GM18520 (cell line): Measurements from ENCODE around the gene C3orf38.
"Not testable (repeated sequence)": the region's sequence is repeated elsewhere in the genome, so short reads cannot be mapped to it uniquely, and the experiment has no call there.

Experiments
- ATAC-seq: cut with Tn5 transposase; IDR thresholded peaks from one replicate; pipeline ENCODE4 v1.9.1; 2021; ENCODE audit not compliant: unreplicated experiment

The C3orf38 gene

DNA sequence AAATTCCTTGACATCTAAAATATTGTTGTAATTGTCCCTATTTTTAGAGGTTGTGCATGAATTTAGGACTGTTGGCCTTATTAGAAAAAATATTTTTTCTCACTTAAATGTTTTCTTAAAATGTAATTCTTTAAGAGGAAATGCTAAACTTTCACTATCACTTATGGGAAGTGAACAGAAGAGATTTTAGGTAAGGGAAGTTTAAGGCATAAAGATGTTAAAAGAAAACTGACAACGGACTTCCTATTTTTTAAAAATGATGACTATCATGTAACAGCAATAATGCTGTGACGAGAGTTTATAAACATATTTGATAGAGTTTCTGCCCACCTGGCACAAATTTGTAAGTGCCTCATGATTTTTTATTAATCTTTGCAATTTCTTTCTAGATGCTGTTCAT, 3.1 kb downstream of the C3orf38 start:
- no peak for ATAC-seq

DNA sequence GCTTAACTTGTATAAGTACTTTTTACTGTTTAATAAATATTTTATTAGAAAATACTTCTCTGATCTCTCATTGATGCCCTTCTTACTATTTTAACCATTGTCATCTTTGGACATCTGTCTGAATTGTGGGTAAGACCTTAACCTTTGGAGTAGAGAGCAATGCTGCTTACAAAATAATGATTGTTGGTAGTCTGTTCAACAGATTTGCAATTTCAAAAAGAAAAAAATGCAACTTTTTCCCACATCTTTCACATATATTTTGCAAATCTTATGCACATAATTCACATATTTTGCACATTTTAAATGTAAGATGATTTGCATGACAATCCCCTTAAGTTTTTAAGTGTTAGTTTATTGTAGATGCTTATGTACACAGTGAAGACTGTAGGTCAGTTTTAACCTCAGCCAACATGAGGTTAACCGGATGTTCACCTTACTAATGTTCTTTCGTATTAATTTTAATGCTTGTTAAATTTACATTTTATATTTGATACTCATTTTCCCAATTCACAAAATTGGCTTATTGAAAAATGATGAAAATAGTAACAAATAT, 16.7 kb downstream of the C3orf38 start:
- ATAC-seq = no peak

DNA sequence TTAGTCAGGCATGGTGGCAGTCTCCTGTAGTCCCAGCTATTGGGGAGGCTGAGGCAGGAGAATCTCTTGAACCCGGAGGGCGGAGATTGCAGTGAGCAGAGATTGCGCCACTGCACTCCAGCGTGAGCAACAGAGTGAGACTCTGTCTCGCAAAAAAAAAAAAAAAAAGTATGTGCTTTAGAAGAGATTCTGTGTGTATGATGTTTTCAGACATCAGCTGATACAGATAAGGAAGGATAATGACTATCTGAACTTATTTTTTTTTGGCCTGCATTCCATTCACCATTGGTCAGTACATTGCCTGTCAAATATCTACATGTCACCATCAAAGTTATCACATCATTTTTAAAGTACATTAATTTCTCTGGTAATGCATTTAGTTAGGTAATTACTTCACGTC, 17.4 kb downstream of the C3orf38 start:
- ATAC-seq = no peak

DNA sequence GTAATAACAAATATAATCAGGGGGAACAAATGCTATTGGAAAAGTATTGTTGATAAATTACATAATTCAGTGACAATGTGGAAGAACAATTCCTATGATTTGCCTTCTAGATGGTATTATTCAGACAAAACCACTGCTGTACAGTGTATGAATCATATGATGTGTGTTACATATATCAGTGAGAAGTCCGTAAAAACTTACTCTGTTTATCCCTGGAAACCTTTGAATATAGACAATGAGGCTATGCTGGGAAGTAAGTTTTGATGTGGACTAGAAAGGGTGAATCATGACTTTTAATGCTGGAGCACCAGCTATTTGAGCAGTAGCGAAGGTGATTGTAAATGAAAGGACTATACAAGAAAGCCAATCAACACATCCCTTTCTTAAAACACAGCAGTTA, 17.9 kb downstream of the C3orf38 start:
- no peak for ATAC-seq

DNA sequence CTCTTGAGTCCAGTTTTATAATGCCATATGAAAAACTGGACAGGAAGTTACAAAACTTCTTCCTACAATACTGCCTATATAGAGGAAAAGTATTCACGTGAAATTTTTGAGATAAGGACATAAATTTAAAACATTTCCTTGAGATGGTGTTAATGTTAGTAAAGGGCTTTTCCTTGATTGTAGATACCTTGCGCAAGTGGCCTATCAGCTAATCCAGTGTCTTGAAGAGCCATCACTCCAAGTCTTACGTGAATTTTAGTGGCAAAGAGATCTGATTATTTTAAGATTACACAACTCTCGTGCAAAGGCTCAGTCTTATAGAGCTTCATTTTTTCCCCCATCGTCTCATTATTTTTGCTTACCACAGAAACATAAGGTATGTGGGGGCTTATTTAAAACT, 18.4 kb downstream of the C3orf38 start:
- no peak for ATAC-seq

DNA sequence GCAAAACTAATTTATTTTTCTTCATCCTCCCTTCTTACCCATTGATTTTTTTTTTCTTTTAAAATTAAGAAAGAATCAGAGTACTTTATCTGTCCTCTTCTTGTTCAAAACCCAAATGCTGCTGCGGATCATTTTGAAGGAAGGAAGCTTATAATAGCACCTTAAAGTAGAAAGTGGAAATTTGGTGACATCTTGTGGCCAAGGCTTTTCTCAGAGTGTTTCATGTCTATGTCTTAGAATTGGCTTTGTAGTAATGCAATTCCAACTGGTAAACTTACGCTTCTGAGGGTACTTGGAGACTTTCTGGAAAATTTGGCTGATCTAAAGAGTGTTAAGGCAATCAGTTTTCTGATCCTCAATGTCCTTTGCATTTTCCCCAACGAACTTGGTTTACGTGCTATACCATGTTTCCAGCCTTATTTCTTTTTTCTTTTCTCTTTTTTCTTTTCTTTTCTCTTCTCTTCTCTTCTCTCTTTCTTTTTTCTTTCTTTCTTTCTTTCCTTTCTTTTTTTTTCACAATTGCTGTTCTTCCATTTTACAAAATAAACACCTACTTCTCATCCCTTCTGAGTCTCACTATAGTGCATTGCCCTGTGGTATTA, 30.7 kb downstream of the C3orf38 start:
- ATAC-seq = peak; percentile 72

DNA sequence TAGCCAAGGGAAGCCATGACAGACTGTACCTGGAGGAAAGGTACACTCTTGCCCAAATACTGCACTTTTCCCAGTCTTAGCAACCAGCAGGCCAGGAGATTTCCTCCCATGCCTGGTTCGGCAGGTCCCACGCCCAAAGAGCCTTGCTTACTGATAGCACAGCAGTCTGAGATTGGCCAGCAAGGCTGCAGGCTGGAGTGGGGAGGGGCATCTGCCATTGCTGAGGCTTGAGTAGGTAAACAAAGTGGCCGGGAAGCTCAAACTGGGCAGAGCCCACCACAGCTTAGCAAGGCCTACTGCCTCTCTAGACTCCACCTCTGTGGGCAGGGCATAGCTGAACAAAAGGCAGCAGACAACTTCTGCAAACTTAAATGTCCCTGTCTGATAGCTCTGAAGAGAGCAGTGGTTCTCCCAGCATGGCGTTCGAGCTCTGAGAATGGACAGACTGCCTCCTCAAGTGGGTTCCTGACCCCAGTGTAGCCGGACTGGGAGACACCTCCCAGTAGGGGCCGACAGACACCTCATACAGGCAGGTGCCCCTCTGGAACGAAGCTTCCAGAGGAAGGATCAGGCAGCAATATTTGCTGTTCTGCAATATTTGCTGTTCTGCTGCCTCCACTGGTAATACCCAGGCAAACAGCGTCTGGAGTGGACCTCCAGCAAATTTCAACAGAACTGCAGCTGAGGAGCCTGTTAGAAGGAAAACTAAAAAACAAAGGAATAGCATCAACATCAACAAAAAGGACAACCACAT, 32.6 kb downstream of the C3orf38 start:
- not testable (repeated sequence) for ATAC-seq

DNA sequence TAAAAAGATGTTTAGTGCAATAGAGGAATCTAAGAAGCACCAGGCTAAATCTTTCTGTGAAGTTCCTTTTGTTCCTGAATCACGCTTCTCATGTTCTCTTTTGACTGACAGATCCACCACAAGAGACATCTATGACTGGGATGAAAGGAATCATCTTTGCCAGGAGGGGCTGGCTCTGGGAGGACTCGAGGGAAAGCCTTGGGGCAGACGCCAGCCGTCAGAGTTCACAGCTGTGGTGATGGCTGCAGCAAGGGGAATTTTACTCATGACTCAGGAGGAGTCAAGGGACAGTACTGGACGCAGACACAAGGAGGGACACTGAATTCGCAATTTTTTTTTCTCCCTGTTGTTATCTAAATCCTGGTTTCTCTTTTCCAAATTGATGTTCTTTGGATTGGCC, 38.7 kb downstream of the C3orf38 start:
- no peak for ATAC-seq

DNA sequence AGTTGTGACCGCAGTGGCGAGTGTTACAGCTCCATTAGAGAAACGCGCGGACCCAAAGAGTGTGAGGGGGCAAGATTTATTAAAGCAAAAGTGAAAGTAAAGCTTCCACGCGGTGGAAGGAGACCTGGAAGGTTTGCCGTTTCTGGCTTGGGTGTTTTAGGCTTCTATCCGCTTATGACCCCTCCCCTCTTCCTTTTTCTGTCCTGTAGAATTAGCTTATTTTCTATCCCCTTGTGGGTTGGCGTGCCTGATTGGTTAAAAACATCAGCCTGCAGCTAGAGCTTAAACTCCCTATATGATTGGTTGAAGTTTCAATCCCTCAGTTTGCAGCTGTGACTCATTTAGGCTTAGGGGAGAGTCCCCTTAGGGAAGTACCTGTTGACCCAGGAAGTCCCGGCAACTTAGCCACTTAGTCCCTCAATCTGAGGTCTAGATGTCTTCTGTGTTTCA, 39.6 kb downstream of the C3orf38 start:
- peak; percentile 93 for ATAC-seq

DNA sequence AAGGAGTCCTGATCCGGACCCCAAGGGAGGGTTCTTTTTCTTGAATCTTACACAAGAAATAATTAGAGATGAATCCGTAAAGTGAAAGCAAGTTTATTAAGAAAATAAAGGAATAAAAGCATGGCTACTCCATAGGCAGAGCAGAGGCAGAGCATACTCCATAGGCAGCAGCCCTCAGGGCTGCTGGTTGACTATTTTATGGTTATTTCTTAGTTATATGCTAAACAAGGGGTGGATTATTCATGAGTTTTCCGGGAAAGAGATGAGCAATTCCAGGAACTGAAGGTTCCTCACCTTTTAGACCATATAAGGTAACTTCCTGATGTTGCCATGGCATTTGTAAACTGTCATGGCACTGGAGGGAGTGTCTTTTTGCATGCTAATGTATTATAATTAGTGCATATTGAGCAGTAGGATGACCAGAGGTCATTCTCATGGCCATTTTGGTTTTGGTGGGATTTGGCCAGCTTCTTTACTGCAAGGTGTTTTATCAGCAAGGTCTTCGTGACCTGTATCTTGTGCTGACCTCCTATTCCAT, 42.2 kb downstream of the C3orf38 start:
- ATAC-seq = no peak

DNA sequence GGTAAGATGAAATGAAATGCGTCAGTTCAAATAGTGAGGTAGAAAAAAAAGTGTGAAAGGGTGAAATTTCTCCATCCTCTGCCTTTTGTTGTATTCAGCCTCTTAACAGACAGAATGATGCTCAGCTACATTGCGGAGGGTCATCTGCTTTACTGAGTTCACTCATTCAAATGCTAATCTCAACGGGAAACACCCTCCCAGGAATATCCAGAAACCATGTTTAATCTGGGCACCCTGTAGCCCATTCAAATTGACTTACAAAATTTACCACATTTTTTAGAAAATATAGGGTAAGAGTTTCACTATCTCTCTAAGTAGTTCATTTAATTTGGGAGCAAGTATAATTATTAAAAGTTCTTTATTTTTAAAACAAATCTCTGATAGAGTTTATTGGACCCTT, 42.9 kb downstream of the C3orf38 start:
- ATAC-seq = no peak

DNA sequence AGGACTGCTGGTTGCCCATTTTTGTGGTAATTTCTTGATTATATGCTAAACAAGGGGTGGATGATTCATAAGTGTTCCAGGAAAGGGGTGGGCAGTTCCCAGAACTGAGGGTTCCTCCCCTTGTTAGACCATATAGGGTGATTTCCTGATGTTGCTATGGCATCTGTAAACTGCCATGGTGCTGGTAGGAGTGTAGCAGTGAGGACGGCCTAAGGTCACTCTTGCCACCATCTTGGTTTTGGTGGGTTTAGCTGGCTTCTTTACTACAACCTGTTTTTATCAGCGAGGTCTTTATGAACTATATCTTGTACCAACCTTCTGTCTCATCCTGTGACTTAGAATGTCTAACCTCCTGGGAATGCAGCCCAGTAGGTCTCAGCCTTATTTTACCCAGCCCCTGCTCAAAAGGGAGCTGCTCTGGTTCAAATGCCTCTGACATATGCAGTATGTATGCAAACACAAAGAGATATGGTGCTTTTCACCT, 46.2 kb downstream of the C3orf38 start:
- no peak for ATAC-seq

DNA sequence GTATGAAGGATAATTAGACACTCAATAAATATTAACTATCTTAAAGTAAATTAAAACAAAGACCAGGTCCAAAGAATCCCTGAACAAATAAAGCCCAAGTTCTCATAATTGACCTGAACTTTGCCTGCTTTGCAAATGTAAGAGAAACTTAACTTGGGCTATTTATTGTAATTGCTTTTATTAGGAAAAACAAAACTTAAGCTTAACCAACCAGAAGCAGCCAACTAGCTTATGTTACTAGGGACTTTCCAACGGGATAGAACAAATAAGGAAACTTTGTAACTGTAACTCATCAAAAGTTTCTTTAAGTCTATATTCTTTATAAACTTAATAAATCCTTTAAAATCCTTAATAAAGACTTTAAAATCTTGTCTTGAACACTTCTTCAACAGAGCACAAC, 48.4 kb downstream of the C3orf38 start:
- ATAC-seq = no peak

DNA sequence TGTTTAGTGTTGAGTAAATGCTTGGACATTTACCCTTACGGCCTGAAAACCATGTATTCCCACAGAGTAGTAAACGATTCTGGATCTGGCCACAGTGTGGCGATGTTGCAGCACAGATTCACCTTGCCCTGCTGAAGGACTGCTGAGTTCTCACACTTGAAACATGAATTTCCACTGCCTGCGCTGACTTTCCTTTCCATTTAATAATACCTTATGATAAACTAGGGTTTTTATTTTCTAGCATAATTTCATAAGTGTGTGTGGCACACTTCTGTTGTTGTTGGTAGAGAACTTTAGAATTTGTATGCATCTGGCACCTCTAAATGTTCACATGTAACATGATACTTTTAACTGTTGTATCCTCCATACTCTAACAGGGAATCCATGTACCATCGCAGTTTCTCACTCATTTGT, 53.9 kb downstream of the C3orf38 start:
- ATAC-seq = peak; percentile 93
